ENCODE measurements around the gene PIGB. TPM values are rescaled to one million over a fixed set of nuclear protein-coding genes. Genes with fewer than 3 reads are reported as not detected.
"Not testable (repeated sequence)": the region's sequence is repeated elsewhere in the genome, so short reads cannot be mapped to it uniquely, and the experiment has no call there.

Gene PIGB
- total and polyA plus RNA-seq, 9 donors: 5.6 to 13.5 (median 9.7) TPM

- Histone ChIP-seq H3K27me3 (no peaks in the 10 kb centered on the region), H3K4me3 (no peak overlapping the region), H3K9me3 (no peaks in the 10 kb centered on the region), H3K27ac (no peak overlapping the region), H3K4me1 (ENCODE audit: insufficient read depth) (no peaks in the 10 kb centered on the region), H3K36me3 (no peaks in the 10 kb centered on the region)
- no peak for DNase-seq
- intact Hi-C loops (cut with DNase I): loop anchor here in 1 of 4 donors (10.0 kb wide), 1 partner anchor 57 kb away; no protein-coding TSS in a partner anchor
- TF ChIP-seq EP300 (IDR thresholded peaks at IDR 0.05) (no peak), CTCF (IDR thresholded peaks at IDR 0.05) (no peak), POLR2A (IDR thresholded peaks at IDR 0.05) (no peak)
These were observed 37.3 kb upstream of the PIGB start for GRCh38 chr15:55281517-55282228.

GRCh38 chr15:55282284-55282833 is 36.7 kb upstream of the PIGB start:
- no peak overlapping the region for H3K4me3 ChIP-seq

GRCh38 chr15:55283379-55284147 is 35.5 kb upstream of the PIGB start:
- no peak for TF ChIP-seq CTCF (IDR thresholded peaks at IDR 0.05)
- TF ChIP-seq POLR2A (IDR thresholded peaks at IDR 0.05): no peak
- TF ChIP-seq EP300 (IDR thresholded peaks at IDR 0.05): no peak
- no peak for DNase-seq
- no peak overlapping the region for H3K4me3 ChIP-seq
- H3K27ac ChIP-seq: no peak overlapping the region
- no peaks in the 10 kb centered on the region for H3K27me3 ChIP-seq
- no peaks in the 10 kb centered on the region for H3K4me1 ChIP-seq (ENCODE audit: insufficient read depth)
- H3K36me3 ChIP-seq: no peaks in the 10 kb centered on the region
- no peaks in the 10 kb centered on the region for H3K9me3 ChIP-seq
- 58 to 68% (median 60%) methylated on average over 6 of the region's 6 CpGs for WGBS, 3 donors
- intact Hi-C loops (cut with DNase I): loop anchor here in 1 of 4 donors (10.0 kb wide), 1 partner anchor 59 kb away; no protein-coding TSS in a partner anchor

More at GRCh38 chr15:55282284-55282833, 36.7 kb upstream of the PIGB start:
- no peaks in the 10 kb centered on the region for H3K36me3 ChIP-seq
- TF ChIP-seq EP300 (IDR thresholded peaks at IDR 0.05) (no peak), POLR2A (IDR thresholded peaks at IDR 0.05) (no peak), CTCF (IDR thresholded peaks at IDR 0.05) (no peak)
- no peaks in the 10 kb centered on the region for H3K4me1 ChIP-seq (ENCODE audit: insufficient read depth)
- intact Hi-C loops (cut with DNase I): loop anchor here in 1 of 4 donors (10.0 kb wide), 1 partner anchor 58 kb away; no protein-coding TSS in a partner anchor
- DNase-seq: no peak
- 55 to 63% (median 63%) methylated on average over 5 of the region's 5 CpGs for WGBS, 3 donors
- H3K27ac ChIP-seq: no peak overlapping the region
- H3K9me3 ChIP-seq: no peaks in the 10 kb centered on the region
- H3K27me3 ChIP-seq: no peaks in the 10 kb centered on the region

GRCh38 chr15:55284426-55284825 is 34.6 kb upstream of the PIGB start:
- intact Hi-C loops (cut with DNase I): loop anchor here in 1 of 4 donors (10.0 kb wide), 1 partner anchor 60 kb away; no protein-coding TSS in a partner anchor
- H3K27ac ChIP-seq: no peak overlapping the region
- H3K27me3 ChIP-seq: no peaks in the 10 kb centered on the region
- H3K4me3 ChIP-seq: no peak overlapping the region
- peaks cover 2% of the 10 kb centered on the region for H3K4me1 ChIP-seq (ENCODE audit: insufficient read depth)
- TF ChIP-seq CTCF (IDR thresholded peaks at IDR 0.05) (no peak), POLR2A (IDR thresholded peaks at IDR 0.05) (no peak), EP300 (IDR thresholded peaks at IDR 0.05) (no peak)
- DNase-seq: no peak
- H3K9me3 ChIP-seq: no peaks in the 10 kb centered on the region
- no peaks in the 10 kb centered on the region for H3K36me3 ChIP-seq
- WGBS, 3 donors: 79 to 95% (median 81%) methylated on average over 1 of the region's 1 CpG

- not testable (repeated sequence) for H3K4me3 ChIP-seq; DNase-seq; H3K27me3 ChIP-seq; H3K9me3 ChIP-seq; H3K36me3 ChIP-seq; H3K27ac ChIP-seq; H3K4me1 ChIP-seq (ENCODE audit: insufficient read depth)
- intact Hi-C loops (cut with DNase I): loop anchor here in 2 of 4 donors (5.0 to 10.0 kb wide), 2 partner anchors 62 to 74 kb away; no protein-coding TSS in a partner anchor
- 93 to 98% (median 98%) methylated on average over 10 of the region's 10 CpGs for WGBS, 3 donors
These were observed 32.4 kb upstream of the PIGB start for GRCh38 chr15:55286442-55287189.
